GM18951 (cell line): Measurements from ENCODE around the gene ATXN3L.

Experiments used
- POLR2A ChIP-seq: IDR thresholded peaks from 4 replicates; pipeline ENCODE4 v1.6.1; 2011; ENCODE audit warnings: mild to moderate bottlenecking; ENCODE audit not compliant: insufficient read length, insufficient read depth; ENCODE audit errors: extremely low read depth
- in situ Hi-C: fragments of 300-500 bp; cut with MboI; formaldehyde crosslinking; loops from one replicate; pipeline ENCODE4 v1.12.0; 2022; ENCODE audit warnings: low sequenced_read_pairs, mixed read lengths, inconsistent platforms; ENCODE audit not compliant: unreplicated experiment

Gene ATXN3L

GRCh38 chrX:13293700-13294099, 26.2 kb downstream of the ATXN3L start:
- in situ Hi-C loops, result no loop called here

GRCh38 chrX:13290891-13291614, 28.8 kb downstream of the ATXN3L start:
- in situ Hi-C loops, result no loop called here
- no peak for TF ChIP-seq POLR2A

More at GRCh38 chrX:13293700-13294099, 26.2 kb downstream of the ATXN3L start:
- TF ChIP-seq POLR2A, result no peak

GRCh38 chrX:13288671-13289070, 31.2 kb downstream of the ATXN3L start:
- in situ Hi-C loops, result no loop called here
- TF ChIP-seq POLR2A, result no peak

GRCh38 chrX:13287816-13288215, 32.0 kb downstream of the ATXN3L start:
- in situ Hi-C loops, result no loop called here
- TF ChIP-seq POLR2A, result no peak

GRCh38 chrX:13285693-13286092, 34.2 kb downstream of the ATXN3L start:
- in situ Hi-C loops, result no loop called here
- TF ChIP-seq POLR2A, result no peak

- TF ChIP-seq POLR2A, result no peak
- in situ Hi-C loops, result no loop called here
Measured at GRCh38 chrX:13285229-13285628, 34.6 kb downstream of the ATXN3L start.

- in situ Hi-C loops, result no loop called here
Measured at GRCh38 chrX:13284570-13284969, 35.3 kb downstream of the ATXN3L start.

GRCh38 chrX:13283950-13284546, 35.8 kb downstream of the ATXN3L start:
- in situ Hi-C loops, result no loop called here
- TF ChIP-seq POLR2A, result no peak

More at GRCh38 chrX:13284570-13284969, 35.3 kb downstream of the ATXN3L start:
- TF ChIP-seq POLR2A, result no peak

GRCh38 chrX:13283512-13283911, 36.3 kb downstream of the ATXN3L start:
- in situ Hi-C loops, result no loop called here
- TF ChIP-seq POLR2A, result no peak

- in situ Hi-C loops, result no loop called here
- no peak for TF ChIP-seq POLR2A
Measured at GRCh38 chrX:13281289-13281688, 38.6 kb downstream of the ATXN3L start.

GRCh38 chrX:13279279-13280018, 40.4 kb downstream of the ATXN3L start:
- in situ Hi-C loops, result no loop called here
- TF ChIP-seq POLR2A, result no peak

- in situ Hi-C loops, result no loop called here
- TF ChIP-seq POLR2A, result no peak
Measured at GRCh38 chrX:13277539-13277938, 42.3 kb downstream of the ATXN3L start.

GRCh38 chrX:13276991-13277390, 42.9 kb downstream of the ATXN3L start:
- in situ Hi-C loops, result no loop called here
- TF ChIP-seq POLR2A, result no peak

- TF ChIP-seq POLR2A, result no peak
Measured at GRCh38 chrX:13275031-13275430, 44.8 kb downstream of the ATXN3L start.

GRCh38 chrX:13272426-13272825, 47.4 kb downstream of the ATXN3L start:
- TF ChIP-seq POLR2A, result no peak
- in situ Hi-C loops, result loop anchor here (25.0 kb wide), 2 partner anchors 215 to 310 kb away; no protein-coding TSS in a partner anchor

More at GRCh38 chrX:13275031-13275430, 44.8 kb downstream of the ATXN3L start:
- in situ Hi-C loops, result no loop called here
